Fibroblast of lung (primary cell): ENCODE results near the gene ZNF573. TPM values are rescaled to one million over a fixed set of nuclear protein-coding genes. Genes with fewer than 3 reads are reported as not detected.

Experiments
- DNase-seq, 2 donors: peaks; one replicate each; pipeline versions ENCODE4 v3.0.0 to v3.0.0-alpha.2; 2010; ENCODE audit warnings: low read depth in 2 of 2
- H2AFZ ChIP-seq: 2 replicates; pipeline ENCODE4 v1.5.1; 2012; ENCODE audit warnings: low read length, control low read depth, inconsistent platforms
- H3K27ac ChIP-seq: 2 replicates; pipeline ENCODE4 v1.5.1; 2011; ENCODE audit warnings: low read length, control low read depth; ENCODE audit not compliant: insufficient read depth
- H3K27me3 ChIP-seq: 2 replicates; pipeline ENCODE4 v1.5.1; 2011; ENCODE audit warnings: mild to moderate bottlenecking, low read length; ENCODE audit not compliant: control insufficient read depth, insufficient read depth
- H3K36me3 ChIP-seq: 2 replicates; pipeline ENCODE4 v1.5.1; 2011; ENCODE audit warnings: low read length; ENCODE audit not compliant: control insufficient read depth, insufficient read depth
- H3K4me1 ChIP-seq: 2 replicates; pipeline ENCODE4 v1.5.1; 2011; ENCODE audit warnings: low read length; ENCODE audit not compliant: control insufficient read depth, insufficient read depth; ENCODE audit errors: extremely low read depth
- H3K4me2 ChIP-seq: 2 replicates; pipeline ENCODE4 v1.5.1; 2011; ENCODE audit warnings: low read length, control low read depth; ENCODE audit not compliant: insufficient read depth; ENCODE audit errors: extremely low read depth
- H3K4me3 ChIP-seq, 4 experiments: fragments of 200-600 bp in 1 of 4; sonication (generic) in 1 of 4; replicated peaks in 1 of 4; 2 replicates each; pipeline ENCODE4 v1.5.1; 2011 to 2016; ENCODE audit warnings: low read length in 4 of 4, low read depth in 3 of 4, mild to moderate bottlenecking in 3 of 4, control low read depth in 2 of 4, inconsistent platforms in 1 of 4, mixed read lengths in 1 of 4; ENCODE audit not compliant: insufficient read depth in 1 of 4; ENCODE audit errors: control extremely low read depth in 1 of 4
- H3K79me2 ChIP-seq: 2 replicates; pipeline ENCODE4 v1.5.1; 2012; ENCODE audit warnings: mild to moderate bottlenecking, low read length, inconsistent platforms; ENCODE audit not compliant: control insufficient read depth, insufficient read depth
- H3K9ac ChIP-seq: 2 replicates; pipeline ENCODE4 v1.5.1; 2011; ENCODE audit warnings: mild to moderate bottlenecking, low read length, control low read depth; ENCODE audit not compliant: insufficient read depth
- H3K9me3 ChIP-seq: 2 replicates; pipeline ENCODE4 v1.5.1; 2012; ENCODE audit warnings: low read depth, low read length; ENCODE audit not compliant: control insufficient read depth, insufficient read depth
- H4K20me1 ChIP-seq: 2 replicates; pipeline ENCODE4 v1.5.1; 2011; ENCODE audit warnings: low read length; ENCODE audit not compliant: control insufficient read depth, insufficient read depth; ENCODE audit errors: extremely low read depth
- EZH2 ChIP-seq: IDR thresholded peaks from 2 replicates; pipeline ENCODE4 v1.5.1; 2012; ENCODE audit warnings: low read length, control low read depth, mild to moderate bottlenecking; ENCODE audit errors: missing control alignments
- polyA plus RNA-seq, 2 donors: library from polyadenylated mRNA; depleted of rRNA in 1 of 2; stranded (reverse) in 1 of 2; unstranded in 1 of 2; fragments of >200 nt; gene quantifications; 2 replicates each; pipeline ENCODE4 v1.2.1, GENCODE V29; 2011 to 2012; ENCODE audit warnings: missing spikeins in 1 of 2
- total RNA-seq: library from RNA; depleted of rRNA; stranded (reverse); fragments of >200 nt; gene quantifications from 2 replicates; pipeline ENCODE4 v1.2.1, GENCODE V29; 2014
- TF ChIP-seq, protein P1 (sequence below), 2 donors: IDR thresholded peaks in 1 of 2; conservative IDR thresholded peaks in 1 of 2; 1 replicate in 1 of 2; 2 replicates in 1 of 2; pipeline ENCODE4 v1.5.1; 2011 to 2012; ENCODE audit warnings: low read length in 2 of 2, control low read depth in 1 of 2, inconsistent platforms in 1 of 2, low read depth in 1 of 2, mild to moderate bottlenecking in 1 of 2

Gene ZNF573
- total and polyA plus RNA-seq, 2 donors (not counting 1 experiment from before 2014, with no cell fraction given): 3.7 to 8.6 TPM

DNA sequence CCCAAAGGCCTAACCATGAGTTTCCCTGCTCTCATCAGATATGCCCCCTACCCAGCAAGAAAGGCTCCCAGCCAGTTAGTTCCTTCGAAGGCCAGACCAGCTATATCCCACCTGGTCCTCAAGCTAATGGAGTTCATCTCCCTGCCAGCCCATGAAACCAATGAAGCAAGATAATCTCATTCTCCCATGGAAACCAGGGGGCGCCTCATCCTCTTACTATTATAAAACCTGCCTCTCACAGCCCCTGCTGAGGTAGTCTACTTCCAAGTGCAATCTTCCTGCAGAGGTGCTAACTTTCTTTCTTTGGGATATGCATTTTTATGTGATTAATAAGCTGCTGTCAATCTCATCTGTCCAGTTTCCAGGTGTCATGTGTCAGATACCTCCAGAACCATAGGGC is 34.0 kb upstream of the ZNF573 start:
- Histone ChIP-seq H3K27me3 (no peaks in the 10 kb centered on the region), H3K4me1 (no peaks in the 10 kb centered on the region), H3K9me3 (no peaks in the 10 kb centered on the region), H3K36me3 (no peaks in the 10 kb centered on the region), H4K20me1 (no peaks in the 10 kb centered on the region), H3K4me3 (no peak overlapping the region), H3K79me2 (no peaks in the 10 kb centered on the region), H3K9ac (no peak overlapping the region), H2AFZ (no peak overlapping the region), H3K27ac (no peak overlapping the region), H3K4me2 (no peak overlapping the region)
- DNase-seq: no peak
- TF ChIP-seq, protein P1, sequence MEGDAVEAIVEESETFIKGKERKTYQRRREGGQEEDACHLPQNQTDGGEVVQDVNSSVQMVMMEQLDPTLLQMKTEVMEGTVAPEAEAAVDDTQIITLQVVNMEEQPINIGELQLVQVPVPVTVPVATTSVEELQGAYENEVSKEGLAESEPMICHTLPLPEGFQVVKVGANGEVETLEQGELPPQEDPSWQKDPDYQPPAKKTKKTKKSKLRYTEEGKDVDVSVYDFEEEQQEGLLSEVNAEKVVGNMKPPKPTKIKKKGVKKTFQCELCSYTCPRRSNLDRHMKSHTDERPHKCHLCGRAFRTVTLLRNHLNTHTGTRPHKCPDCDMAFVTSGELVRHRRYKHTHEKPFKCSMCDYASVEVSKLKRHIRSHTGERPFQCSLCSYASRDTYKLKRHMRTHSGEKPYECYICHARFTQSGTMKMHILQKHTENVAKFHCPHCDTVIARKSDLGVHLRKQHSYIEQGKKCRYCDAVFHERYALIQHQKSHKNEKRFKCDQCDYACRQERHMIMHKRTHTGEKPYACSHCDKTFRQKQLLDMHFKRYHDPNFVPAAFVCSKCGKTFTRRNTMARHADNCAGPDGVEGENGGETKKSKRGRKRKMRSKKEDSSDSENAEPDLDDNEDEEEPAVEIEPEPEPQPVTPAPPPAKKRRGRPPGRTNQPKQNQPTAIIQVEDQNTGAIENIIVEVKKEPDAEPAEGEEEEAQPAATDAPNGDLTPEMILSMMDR (conservative IDR thresholded peaks at IDR 0.05 in 1 of 2, IDR thresholded peaks at IDR 0.05 in 1 of 2; ENCODE audit: low read depth in 1 of 2, low read length in 2 of 2): no peak
- TF ChIP-seq EZH2: no peak

- Histone ChIP-seq H3K9me3 (peaks cover under 1% of the 10 kb centered on the region), H3K9ac (no peak overlapping the region), H3K36me3 (no peaks in the 10 kb centered on the region), H2AFZ (no peak overlapping the region), H3K4me3 (no peak overlapping the region), H3K4me1 (no peaks in the 10 kb centered on the region), H4K20me1 (no peaks in the 10 kb centered on the region), H3K79me2 (no peaks in the 10 kb centered on the region), H3K27ac (no peak overlapping the region), H3K27me3 (no peaks in the 10 kb centered on the region), H3K4me2 (no peak overlapping the region)
- TF ChIP-seq, protein P1 (conservative IDR thresholded peaks at IDR 0.05 in 1 of 2, IDR thresholded peaks at IDR 0.05 in 1 of 2; ENCODE audit: low read depth in 1 of 2, low read length in 2 of 2): no peak
- TF ChIP-seq EZH2: no peak
- DNase-seq: no peak
These were observed 30.0 kb upstream of the ZNF573 start for GRCh38 chr19:37809366-37809765.

DNA sequence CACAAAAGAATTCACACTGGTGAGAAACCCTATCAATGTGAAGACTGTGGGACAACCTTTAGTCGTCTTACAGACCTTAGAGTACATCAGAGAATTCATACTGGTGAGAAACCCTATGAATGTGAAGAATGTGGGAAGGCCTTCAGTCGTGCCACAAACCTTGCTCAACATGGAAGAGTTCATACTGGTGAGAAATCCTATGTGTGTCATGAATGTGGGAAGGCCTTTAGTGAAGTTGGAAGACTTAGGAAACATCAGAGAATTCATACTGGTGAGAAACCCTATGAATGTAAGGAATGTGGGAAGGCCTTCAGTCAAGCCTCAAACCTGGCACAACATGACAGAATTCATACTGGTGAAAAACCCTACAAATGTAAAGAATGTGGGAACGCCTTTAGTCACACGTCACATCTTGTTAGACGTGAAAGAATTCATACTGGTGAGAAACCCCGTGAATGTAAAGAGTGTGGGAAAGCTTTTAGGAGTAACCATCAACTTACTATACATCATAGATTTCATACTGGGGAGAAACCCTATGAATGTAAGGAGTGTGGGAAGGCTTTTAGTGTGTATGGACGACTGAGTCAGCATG is 24.0 kb upstream of the ZNF573 start:
- Histone ChIP-seq H3K4me1 (no peaks in the 10 kb centered on the region), H3K27ac (no peak overlapping the region), H3K9me3 (peaks cover 3% of the 10 kb centered on the region), H2AFZ (no peak overlapping the region), H4K20me1 (no peaks in the 10 kb centered on the region), H3K27me3 (no peaks in the 10 kb centered on the region), H3K36me3 (no peaks in the 10 kb centered on the region), H3K4me2 (no peak overlapping the region), H3K4me3 (no peak overlapping the region), H3K79me2 (no peaks in the 10 kb centered on the region), H3K9ac (no peak overlapping the region)
- TF ChIP-seq, protein P1 (conservative IDR thresholded peaks at IDR 0.05 in 1 of 2, IDR thresholded peaks at IDR 0.05 in 1 of 2; ENCODE audit: low read depth in 1 of 2, low read length in 2 of 2): no peak
- no peak for TF ChIP-seq EZH2
- DNase-seq: no peak
